Central memory CD4-positive, alpha-beta T cell (primary cell): ENCODE measurements around the gene OR2H2.
A peak's percentile ranks its signal among the peaks of the same experiment; 100 is the strongest.

Experiments used
- DNase-seq: peaks from one replicate; pipeline ENCODE4 v3.0.0; 2022

The OR2H2 gene

DNA sequence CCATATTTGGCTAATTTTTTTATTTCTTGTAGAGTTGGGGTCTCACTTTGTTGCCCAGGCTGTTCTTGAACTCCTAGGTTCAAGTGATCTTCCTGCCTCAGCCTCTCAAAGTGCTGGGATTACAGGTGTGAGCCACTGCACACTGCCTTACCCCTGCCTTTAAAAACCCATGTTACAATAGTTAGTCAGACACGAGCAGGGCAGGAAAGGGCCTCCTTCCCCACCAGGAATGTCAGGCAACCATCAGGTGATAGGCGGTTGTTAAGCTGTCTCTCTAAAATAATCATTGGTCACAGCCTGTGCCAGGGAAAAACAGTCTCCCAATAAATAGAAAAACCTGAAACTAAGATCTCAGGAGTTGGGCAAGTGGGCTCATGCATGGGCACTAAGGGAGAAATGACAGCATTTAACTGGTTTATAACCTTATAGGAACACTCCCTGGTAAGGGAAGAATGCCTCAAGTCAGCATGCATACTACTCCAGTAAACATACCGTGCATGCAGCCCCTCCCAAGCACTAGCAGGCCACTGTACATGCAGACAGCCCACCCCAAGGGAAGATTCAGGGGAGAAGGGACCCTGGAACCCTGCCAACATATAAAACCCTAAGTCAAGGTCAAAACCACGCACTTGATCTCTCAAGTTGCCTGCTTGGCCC lies 8.4 kb downstream of the OR2H2 start:
- no peak for DNase-seq

DNA sequence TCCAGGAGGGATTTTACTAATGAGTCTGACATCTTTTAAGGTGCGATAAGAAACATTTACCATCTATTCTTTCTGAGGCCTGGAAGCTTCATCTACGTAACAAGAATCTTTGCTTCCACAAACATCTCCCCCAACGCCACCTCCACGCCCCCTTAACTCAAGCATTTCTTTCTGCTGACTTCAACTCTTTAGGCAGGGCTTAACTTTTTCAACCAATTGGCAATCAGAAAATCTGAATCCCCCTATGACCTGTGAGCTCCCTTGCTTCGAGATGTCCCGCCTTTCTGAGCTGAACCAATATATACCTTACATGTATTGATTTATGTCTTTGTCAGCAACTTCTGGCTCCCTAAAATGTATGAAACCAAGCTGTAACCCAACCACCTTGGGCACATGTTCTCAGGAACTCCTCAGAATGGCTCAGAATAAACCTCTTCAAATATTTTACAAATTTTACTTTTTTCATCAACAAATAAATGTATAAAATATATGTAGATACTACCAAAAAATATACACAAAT lies 11.5 kb downstream of the OR2H2 start:
- no peak for DNase-seq

DNA sequence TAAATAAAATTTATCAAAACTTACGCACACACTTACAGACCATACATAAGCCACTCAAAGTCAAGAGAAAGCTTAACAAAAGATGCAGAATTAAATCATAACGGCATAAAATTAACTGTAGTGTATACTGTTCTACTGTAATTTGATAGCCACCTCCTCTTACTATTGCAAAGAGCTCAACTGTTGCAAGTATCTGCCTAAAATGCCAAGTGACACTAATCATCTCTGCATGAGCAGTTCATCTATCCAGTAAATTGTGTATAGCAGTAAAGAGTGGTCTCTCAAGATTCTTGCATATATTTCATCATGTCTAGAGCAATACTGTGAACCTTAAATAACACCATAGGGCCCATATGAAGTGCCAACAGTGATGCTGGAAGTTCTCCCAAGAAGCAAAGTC lies 12.3 kb downstream of the OR2H2 start:
- no peak for DNase-seq

DNA sequence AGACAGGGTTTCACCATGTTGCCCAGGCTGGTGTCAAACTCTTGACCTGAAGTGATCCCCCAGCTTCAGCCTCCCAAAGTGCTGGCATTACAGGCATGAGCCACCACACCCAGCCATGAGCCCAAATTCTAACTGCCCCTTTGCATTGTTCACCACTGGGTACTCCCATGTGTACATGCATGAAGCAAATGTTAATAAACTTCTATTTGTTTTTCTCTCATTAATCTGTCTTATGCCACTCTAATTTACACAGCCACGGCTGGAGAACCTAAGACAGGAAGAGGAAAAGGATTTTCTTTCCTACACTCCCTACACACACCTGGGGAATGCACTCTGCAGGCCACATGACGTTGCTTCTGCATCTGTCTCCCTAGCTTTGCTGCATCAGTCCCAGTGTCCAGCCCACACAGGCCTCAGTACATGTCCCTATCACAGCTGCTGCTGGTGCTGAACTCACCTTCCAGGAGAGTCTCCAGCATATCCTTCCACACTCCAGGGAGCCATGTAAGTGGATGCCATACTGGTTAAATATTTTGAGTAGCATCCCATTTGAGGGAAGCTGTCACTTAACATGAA lies 13.3 kb downstream of the OR2H2 start:
- no peak for DNase-seq

DNA sequence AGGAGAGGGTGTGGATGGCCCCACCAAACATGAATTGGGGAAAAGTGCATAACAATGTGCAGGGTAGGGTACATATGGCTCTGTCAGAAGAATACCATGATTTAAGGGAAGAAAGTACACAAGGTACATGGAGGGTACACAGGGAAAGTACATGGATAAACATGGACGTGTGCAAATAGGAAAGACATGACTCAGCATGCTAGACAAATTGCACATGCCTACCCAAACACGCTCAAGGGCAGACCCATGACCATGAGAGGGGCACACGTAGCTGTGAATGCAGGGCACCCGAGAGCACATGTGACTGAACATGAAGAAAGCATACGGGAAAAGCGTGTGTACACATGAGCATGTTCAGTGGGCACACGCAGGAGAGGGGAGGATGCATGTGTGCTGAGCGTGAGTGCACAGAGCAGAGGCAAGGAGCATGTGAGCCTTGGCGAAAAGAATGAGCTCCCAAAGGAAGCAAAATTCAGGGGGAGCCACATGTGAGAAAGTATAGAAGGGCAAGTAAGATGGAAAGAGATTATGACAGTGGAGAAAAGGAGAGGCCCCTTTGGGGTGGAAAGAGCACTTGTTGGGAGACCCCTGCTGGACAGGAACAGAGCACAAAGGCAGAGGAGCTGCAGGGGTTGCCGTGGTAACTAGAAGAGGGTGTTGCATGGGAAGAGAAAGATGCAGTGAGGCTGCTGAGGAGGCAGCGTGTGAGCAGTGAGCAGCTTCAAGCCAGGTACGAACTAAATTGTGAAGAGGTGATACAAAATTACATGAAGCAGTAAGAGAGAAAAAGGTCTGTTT lies 17.8 kb downstream of the OR2H2 start:
- no peak for DNase-seq

DNA sequence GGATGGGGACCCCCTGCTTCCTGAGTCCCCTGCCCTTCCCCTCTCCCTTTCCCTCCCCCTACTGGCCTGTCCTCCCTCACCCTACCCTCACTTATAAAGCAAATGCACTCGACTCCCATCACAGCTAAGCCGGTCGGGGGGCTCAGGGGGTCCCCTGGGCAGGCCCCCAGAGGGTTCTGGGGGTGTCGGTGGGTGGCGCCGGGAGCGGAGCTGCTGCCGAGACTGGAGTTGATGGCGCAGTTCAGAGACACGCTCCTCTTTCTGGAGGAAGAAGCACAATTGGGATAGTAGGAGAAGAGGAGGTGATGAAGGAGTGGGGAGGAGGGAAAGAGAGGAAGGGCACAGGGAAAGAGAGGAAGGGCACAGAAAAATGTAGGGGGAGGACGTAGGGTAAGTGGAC lies 18.5 kb downstream of the OR2H2 start:
- no peak for DNase-seq

DNA sequence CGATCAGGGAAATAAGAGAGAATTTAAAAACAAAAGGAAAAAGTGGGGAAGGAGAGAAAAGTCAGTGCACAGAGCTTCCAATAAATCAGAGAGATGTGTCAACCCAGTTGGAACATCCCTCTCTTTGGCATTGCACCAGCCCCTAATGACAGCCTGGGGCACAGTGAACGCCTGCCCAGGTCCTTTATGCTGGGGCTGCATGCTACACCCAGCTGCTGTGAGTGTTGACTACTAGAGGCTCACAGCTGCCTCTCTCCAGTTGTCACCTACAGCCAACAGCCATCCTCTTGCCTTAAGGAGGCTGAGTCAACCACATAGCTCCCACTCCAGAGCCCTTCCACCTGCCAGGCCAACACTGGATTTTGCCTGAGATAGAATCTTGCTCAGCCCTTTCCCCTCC lies 19.0 kb downstream of the OR2H2 start:
- DNase-seq: no peak

DNA sequence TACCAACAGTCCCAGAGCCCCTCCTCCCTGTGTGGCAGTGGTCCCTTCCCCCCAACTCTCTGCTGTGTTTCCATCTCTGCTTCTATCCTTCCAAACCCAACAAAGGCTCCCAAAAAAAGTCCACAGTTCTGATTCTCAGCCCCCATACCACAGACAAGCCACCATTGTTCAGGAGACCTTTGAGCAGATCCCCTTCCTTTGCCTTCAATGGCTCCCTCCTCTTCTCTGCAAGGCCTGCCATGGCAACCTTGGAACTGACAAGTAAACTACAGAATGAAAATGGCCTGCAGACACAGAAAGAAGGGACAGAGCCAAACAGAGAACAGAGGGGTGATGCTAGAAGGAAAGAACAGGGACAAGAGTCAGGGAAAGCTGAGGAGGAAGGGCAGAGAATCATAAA lies 23.2 kb downstream of the OR2H2 start:
- no peak for DNase-seq

DNA sequence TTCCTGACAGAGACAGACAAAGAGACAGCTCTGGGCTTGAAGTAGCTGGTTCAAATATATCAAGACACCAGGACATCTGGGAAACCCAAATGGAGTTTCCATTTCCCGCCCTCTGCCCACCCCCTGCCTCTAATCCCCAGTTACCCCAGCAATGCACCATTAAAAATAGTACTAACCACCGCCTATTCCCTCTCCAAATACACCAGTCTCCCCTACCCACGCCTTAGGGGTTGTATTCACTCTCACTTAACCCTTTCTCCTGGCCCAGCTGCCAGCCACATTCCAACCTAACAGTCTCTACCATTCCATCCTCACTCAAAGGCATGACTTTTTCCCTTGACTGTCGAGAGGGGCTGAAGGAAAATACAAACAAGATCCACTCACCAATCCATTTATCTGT lies 25.6 kb downstream of the OR2H2 start:
- DNase-seq: no peak

DNA sequence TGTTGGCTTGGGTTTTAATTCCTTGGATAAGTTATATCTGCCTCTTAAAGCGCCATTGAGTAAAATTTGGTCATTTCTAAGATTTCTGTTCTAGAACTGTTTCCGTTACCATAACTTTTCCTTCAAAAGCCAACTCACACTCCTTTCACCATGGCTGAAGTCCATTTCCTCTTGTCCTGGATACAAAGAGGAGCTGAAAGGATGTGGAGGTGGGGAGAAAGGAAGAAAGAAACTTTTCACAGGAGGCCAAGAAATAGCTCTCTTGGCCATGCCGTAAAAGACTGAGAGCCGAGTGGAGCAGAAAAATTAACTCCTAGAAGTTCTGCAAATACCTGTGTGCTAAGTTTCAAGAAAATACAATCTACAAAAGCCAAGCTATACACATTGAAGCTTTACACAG lies 26.5 kb downstream of the OR2H2 start:
- no peak for DNase-seq

DNA sequence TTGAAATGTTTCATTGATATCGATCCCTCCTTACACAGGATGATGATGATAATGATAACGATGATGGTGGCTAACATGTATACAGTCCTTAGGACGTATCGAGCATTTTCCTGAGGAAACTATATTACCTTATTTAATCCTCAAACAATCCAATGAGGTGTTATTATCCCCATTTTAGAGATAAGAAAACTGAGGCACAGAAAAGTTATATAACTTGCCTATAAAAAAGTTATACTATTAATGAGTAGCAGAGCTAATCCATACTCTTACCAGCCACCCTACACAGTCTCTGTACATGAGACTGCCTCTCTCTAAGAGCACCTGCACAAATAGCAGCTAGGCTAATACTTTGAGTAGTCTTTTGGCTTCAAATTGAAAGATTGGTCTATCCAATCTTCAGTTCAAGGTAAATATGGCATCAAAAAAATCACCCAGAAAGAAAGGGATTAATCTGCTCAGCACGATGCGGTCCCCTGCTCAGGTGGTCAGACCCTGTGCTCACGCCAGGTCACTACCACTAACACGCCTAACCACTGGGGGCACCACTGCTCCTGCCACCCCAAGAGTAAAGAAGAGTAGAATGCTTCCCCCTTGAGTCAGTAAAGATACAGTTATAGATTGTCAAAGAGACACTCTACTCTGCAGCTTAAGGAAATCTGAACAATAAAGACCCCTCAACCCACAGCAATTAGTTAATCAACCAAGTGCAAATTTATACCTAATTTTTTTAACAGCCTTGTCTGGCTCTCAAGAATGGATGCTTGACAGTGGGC lies 33.0 kb downstream of the OR2H2 start:
- DNase-seq: no peak

DNA sequence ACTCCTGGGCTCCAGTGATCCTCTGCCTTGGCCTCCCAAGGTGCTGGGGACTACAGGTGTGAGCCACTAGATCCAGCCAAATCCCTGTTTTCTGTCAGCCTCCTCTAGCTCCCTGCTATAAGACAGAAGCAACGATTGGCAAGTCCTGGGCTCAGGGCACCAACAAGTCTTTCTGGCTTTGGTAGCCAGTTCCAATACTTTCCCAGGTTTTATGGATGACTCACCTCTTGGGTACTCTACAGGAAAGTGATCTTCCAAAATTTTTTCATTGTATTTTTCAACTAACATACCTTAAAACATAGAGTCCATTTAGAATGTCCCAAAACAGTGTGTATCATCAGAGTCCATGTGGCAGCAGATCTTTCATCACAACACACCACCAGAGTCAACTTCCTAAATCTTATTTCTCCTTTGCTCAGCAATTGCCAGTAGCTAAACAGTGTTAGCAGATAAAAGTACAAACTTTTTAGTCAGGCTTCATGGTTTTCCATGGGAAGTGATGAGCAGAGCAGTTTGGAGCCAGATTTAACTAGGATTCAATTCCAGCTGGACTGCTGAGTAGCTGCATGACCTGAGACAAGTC lies 34.7 kb downstream of the OR2H2 start:
- no peak for DNase-seq

DNA sequence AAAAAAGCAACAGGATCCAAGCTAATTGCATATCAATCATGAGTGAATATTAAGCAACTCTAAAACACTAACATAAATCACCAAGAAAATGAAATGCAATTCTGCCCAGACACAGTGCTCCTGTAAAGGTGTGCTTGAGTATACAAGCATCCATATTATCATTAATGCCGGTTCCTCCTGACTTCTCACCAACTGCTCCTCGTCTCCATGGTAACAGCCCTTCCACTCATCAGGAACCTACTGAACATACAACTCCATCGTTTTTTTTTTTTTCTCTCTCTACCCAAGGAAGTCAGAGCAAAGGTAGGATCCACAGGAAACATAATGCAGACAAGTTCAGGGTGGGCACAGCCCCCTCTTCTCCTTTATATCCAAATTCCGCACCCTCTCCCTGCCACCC lies 35.7 kb downstream of the OR2H2 start:
- no peak for DNase-seq

DNA sequence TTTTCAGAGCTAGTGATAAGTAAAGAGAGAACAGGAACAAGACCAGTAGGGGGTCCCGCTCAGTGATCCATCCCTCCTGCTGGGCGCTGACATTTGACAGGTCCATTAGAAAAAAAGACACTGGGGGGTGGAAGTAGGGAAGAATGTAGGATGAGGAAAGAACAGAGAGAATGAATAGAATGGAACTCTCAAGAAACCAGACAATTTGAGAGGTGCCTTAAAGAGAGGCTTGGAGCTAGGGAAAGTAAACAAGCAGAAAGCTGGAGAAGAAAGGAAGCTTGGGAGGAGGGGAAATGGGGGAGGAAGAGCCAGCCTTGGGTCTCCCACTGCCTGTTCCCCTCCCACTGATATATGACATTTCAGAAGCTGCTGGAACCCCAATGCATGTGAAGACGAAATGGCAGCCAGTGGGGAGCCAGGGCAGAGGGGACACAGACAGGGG lies 39.6 kb downstream of the OR2H2 start:
- no peak for DNase-seq

DNA sequence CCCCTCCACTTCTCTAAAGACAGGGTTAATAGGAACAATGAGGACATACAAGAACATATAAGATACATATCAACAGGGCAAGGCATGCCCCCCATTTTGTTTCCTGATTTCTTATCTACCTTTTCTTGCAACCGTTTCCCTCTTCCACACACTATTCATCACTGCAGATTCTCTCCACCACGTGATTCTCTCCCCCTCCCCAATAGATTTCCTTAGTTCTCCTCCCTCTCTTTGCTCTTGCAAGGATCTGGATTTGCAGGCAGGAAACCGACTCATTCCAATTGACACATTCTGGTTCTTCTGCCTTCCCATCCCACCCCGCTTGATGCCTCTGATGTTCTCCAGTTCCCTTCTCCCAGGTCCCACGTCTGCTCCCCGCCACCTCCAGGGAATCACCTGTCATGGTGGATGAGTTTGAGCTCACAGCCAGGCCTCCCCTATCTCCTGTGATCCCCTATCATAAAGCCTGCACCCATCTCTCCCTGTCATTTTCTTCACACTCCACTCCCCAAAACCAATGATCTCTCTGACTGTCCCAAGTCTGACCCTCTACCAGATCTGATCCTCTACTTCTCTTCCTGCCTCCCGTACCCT lies 40.5 kb downstream of the OR2H2 start:
- DNase-seq: no peak

DNA sequence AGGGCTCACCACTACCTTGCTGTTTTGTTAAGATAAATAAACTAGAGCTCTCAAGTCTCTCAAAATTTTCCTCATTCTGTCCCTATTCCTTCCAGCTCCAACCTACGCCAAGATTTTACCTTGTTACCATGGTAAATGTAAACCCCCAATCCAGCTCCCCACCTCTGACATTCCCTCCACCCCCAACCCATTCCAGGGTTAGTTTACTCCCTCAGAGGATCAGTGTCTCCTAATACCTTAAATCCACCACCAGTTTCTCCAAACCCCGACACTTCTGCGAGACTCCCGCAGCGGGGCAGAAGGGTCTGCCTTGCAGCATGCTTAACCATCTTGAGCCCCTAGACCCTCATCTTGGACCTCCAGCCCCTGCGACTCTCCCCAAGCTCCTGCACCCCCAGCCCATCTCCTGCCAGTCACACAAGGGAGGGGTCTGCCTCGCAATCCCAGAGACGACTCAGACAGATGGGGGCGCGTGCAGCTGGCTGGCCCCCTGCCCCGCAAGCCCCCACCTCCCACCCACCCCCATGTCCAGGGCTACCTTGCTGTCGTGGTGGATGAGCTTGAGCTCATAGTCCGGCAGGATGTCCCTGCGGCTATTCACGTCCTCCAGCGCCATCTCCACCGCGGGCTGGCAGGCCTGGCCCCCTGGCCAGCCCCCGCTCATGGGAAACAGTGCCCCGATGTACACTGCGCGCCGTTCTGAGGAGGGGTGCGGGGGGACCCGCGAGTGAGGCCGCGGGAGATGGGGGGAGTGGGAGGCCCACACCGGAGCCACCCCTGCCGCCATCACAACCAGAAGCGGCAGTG lies 42.2 kb downstream of the OR2H2 start:
- no peak for DNase-seq

DNA sequence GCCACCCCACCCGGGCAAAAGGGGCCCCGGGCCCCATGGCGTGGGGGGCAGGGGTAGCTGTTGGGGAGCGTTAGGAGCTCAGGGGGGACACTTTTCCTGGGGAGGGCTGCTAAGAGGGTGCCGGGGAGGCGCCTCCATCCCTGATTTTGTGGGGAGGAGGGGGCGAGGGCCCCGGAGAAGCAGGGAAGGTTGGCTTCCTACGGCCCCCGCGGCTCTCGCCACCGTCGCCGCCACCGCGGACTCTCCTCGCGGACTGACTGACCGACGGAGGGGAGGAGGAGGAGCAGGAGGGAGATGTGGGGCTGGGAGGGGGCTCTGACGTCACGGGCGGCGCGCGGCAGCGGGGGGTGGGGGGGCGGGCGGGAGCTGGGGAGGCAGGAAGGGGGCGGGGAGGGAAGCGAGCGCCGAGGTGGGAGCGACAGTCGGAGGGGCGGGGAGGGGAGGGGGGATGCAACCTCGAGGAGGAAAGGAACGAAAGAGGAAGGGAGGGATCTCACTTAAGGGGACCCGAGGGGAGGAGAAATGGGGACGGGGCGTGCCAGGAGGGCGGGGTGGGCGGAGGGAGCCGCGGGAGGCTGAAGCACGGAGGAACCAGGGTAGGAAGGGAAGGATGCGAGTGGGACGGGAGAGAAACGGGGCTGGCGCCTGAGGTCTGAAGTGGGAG lies 43.0 kb downstream of the OR2H2 start:
- peak; percentile 32 for DNase-seq

DNA sequence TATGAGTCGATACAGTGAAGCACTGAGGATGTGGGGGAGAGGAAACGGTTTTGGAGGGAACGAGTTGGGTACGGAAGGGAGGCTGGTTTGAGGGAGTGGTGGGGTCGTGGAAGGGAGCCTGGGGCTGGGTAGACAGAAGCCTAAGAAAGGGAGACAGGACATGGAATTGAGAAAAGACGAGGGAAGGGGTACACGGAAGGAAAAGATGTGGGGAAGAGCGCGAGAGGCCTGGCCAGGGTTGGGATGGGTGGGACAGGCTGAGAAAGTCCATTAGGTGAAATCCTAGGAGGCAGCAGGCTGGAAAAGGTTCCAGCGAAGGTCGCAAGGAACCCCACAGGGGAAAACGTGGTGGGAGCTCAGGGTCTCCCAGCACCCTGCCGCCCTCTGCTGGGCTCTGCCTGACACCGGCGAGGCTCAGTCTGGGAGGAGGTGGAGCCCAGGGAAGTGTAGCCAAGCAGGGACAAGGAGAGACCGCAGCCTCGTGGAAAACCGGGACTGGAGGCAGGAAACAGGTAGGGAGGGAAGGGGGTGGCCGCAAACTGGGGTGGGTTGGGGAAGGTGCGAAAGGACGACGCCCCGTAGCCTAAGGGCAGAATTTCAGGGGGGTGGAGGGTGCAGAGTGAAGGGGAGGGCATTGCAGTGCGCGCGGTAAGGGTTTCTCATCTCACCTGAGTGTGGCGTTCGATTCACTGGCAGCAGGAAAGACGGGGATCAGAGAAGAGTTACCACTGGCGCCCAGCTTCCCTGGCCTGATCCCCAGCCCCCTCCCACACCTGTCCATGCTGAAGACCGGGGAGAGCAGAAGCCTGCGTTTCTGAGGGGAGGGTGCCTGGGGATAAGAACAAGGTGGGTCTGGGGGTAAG lies 43.7 kb downstream of the OR2H2 start:
- peak; percentile 39 for DNase-seq

DNA sequence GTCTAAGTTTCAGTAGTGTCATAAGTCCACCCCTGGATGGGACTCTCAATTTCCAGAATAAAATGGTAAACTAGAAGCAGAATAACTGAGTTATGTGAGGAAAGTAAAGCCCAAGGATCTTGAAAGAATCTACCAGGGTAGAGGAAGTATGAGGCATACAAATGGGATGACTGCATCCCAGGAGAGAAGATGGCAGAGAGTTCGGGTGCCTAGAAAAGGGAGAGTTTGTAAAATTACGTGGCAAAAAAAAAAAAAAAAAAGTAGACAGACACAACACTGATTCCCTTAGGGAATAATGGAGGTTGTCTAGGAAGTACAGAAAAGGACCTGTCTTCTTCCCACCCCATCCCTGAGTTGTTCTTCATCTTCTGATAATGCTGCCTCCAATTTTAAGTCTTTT lies 44.6 kb downstream of the OR2H2 start:
- DNase-seq: no peak

DNA sequence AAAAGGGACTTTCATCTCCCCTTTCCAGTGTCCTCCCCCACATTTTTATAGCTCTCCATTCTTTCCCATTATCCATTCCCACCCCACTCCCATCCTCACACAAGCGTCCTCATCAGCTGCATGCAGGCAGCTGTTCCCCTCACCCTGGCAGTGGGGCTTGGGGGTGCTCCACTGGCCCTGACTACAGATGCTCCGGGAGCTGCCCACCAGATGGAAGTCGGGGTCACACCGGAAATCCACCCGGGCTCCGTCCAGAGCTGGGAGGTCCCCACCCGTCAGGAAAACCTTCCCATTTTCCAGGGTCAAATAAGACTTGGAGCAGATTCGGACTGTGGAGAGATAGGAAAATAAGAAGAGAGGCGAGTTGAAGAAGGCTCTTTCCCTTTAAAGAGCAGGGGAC lies 45.4 kb downstream of the OR2H2 start:
- DNase-seq: no peak
